Measurements from ENCODE around the gene TMEM252.

- TF ChIP-seq CTCF (IDR thresholded peaks at IDR 0.05) (no peak), POLR2A (IDR thresholded peaks at IDR 0.05) (no peak)
Observed at GRCh38 chr9:68560071-68560844, 19.6 kb upstream of the TMEM252 start.
